WTC11 (cell line): Measurements from ENCODE around the gene PCBP1. TPM values are rescaled to one million over a fixed set of nuclear protein-coding genes. Genes with fewer than 3 reads are reported as not detected.

ENCODE experiments used
- ATAC-seq: fragments of 200-7000 bp; cut with Tn5 transposase; 2 replicates; pipeline ENCODE4 v1.10.0; 2021; ENCODE audit warnings: mild to moderate bottlenecking, moderate library complexity
- CTCF ChIA-PET: fragments of 300-600 bp; sonication (Branson Sonifier 250); formaldehyde crosslinking; loops from one replicate; lab custom pipeline; 2021; ENCODE audit warnings: antibody characterized with exemption; lab: Charles Lee
- POLR2A ChIA-PET: fragments of 350-600 bp; sonication (Branson Sonifier 250); formaldehyde crosslinking; loops from one replicate; lab custom pipeline; 2021; ENCODE audit warnings: antibody characterized with exemption; lab: Charles Lee
- DNase-seq: peaks from one replicate; pipeline ENCODE4 v3.0.0; 2021; ENCODE audit warnings: low spot score
- H3K27ac Mint-ChIP-seq: 2 replicates; pipeline ENCODE4 v1.8.0; 2021; ENCODE audit warnings: mixed read lengths
- H3K27me3 Mint-ChIP-seq: 2 replicates; pipeline ENCODE4 v1.8.0; 2021; ENCODE audit warnings: low read depth, mild to moderate bottlenecking, moderate library complexity, mixed read lengths
- H3K36me3 Mint-ChIP-seq: 2 replicates; pipeline ENCODE4 v1.8.0; 2021; ENCODE audit warnings: mixed read lengths
- H3K4me1 Mint-ChIP-seq: 2 replicates; pipeline ENCODE4 v1.8.0; 2022; ENCODE audit warnings: mixed read lengths
- H3K4me3 Mint-ChIP-seq: 2 replicates; pipeline ENCODE4 v1.8.0; 2021; ENCODE audit warnings: mild to moderate bottlenecking, moderate library complexity, mixed read lengths
- H3K9me3 Mint-ChIP-seq: 2 replicates; pipeline ENCODE4 v1.8.0; 2021; ENCODE audit warnings: mixed read lengths
- ARID4B ChIP-seq: sonication (generic); formaldehyde crosslinking; IDR thresholded peaks from 2 replicates; pipeline ENCODE4 v1.8.0; 2023; ENCODE audit warnings: missing genetic modification reagents, mild to moderate bottlenecking, borderline replicate concordance
- CBFB ChIP-seq: sonication (generic); formaldehyde crosslinking; IDR thresholded peaks from 2 replicates; pipeline ENCODE4 v1.8.1; 2022; ENCODE audit warnings: mild to moderate bottlenecking, low read depth, missing genetic modification reagents
- ELF4 ChIP-seq: sonication (generic); formaldehyde crosslinking; IDR thresholded peaks from 2 replicates; pipeline ENCODE4 v1.8.1; 2022; ENCODE audit warnings: low read depth, mild to moderate bottlenecking, moderate library complexity, missing genetic modification reagents
- EMX1 ChIP-seq: fragments of 250-450 bp; sonication (Bioruptor Pico); IDR thresholded peaks from 2 replicates; pipeline ENCODE4 v1.8.0; 2021; ENCODE audit warnings: mild to moderate bottlenecking
- FOXJ3 ChIP-seq: sonication (generic); formaldehyde crosslinking; IDR thresholded peaks from 2 replicates; pipeline ENCODE4 v1.9.0; 2021; ENCODE audit warnings: missing genetic modification reagents, mild to moderate bottlenecking, borderline replicate concordance
- FOXP1 ChIP-seq: sonication (generic); formaldehyde crosslinking; IDR thresholded peaks from 2 replicates; pipeline ENCODE4 v1.8.0; 2022; ENCODE audit warnings: missing genetic modification reagents, mild to moderate bottlenecking, moderate library complexity, borderline replicate concordance
- GABPB1 ChIP-seq: sonication (generic); formaldehyde crosslinking; IDR thresholded peaks from 2 replicates; pipeline ENCODE4 v1.8.1; 2023; ENCODE audit warnings: mild to moderate bottlenecking, missing genetic modification reagents
- GTF2I ChIP-seq: fragments of 250-450 bp; sonication (Bioruptor Pico); conservative IDR thresholded peaks from 2 replicates; pipeline ENCODE4 v1.4.0; 2021; ENCODE audit warnings: mild to moderate bottlenecking
- HMGXB4 ChIP-seq: sonication (generic); formaldehyde crosslinking; IDR thresholded peaks from 2 replicates; pipeline ENCODE4 v1.8.1; 2023; ENCODE audit warnings: mild to moderate bottlenecking, moderate library complexity, missing genetic modification reagents
- KAT7 ChIP-seq: sonication (generic); formaldehyde crosslinking; IDR thresholded peaks from 2 replicates; pipeline ENCODE4 v1.8.1; 2023; ENCODE audit warnings: missing genetic modification reagents, mild to moderate bottlenecking, borderline replicate concordance
- NR3C1 ChIP-seq: sonication (generic); formaldehyde crosslinking; conservative IDR thresholded peaks from 2 replicates; pipeline ENCODE4 v1.8.1; 2023; ENCODE audit warnings: low read depth, mild to moderate bottlenecking, missing genetic modification reagents
- SMAD4 ChIP-seq: sonication (generic); formaldehyde crosslinking; IDR thresholded peaks from 2 replicates; pipeline ENCODE4 v1.8.0; 2022; ENCODE audit warnings: mild to moderate bottlenecking, missing genetic modification reagents
- SP1 ChIP-seq: sonication (generic); formaldehyde crosslinking; conservative IDR thresholded peaks from 2 replicates; pipeline ENCODE4 v1.8.1; 2022; ENCODE audit warnings: missing genetic modification reagents
- TCF7 ChIP-seq: sonication (generic); formaldehyde crosslinking; IDR thresholded peaks from 2 replicates; pipeline ENCODE4 v1.8.0; 2022; ENCODE audit warnings: mild to moderate bottlenecking, low read depth, missing genetic modification reagents, moderate library complexity
- TEAD1 ChIP-seq: sonication (generic); formaldehyde crosslinking; IDR thresholded peaks from 2 replicates; pipeline ENCODE4 v1.8.0; 2022; ENCODE audit warnings: mild to moderate bottlenecking, missing genetic modification reagents
- USF1 ChIP-seq: sonication (generic); formaldehyde crosslinking; IDR thresholded peaks from 2 replicates; pipeline ENCODE4 v1.8.0; 2022; ENCODE audit warnings: mild to moderate bottlenecking, missing genetic modification reagents
- ZBTB21 ChIP-seq: sonication (generic); formaldehyde crosslinking; IDR thresholded peaks from 2 replicates; pipeline ENCODE4 v1.8.1; 2023; ENCODE audit warnings: mild to moderate bottlenecking, missing genetic modification reagents, borderline replicate concordance
- ZNF396 ChIP-seq: fragments of 250-450 bp; sonication (Bioruptor Pico); IDR thresholded peaks from 2 replicates; pipeline ENCODE4 v1.8.0; 2021; ENCODE audit warnings: mild to moderate bottlenecking, moderate library complexity, borderline replicate concordance
- ZNF423 ChIP-seq: fragments of 250-450 bp; sonication (Bioruptor Pico); IDR thresholded peaks from 2 replicates; pipeline ENCODE4 v2.1.2; 2022; ENCODE audit warnings: mild to moderate bottlenecking, moderate library complexity
- total RNA-seq: library from RNA; stranded (reverse); gene quantifications from 3 replicates; pipeline ENCODE4 v1.2.3, GENCODE V29; 2021
- TF ChIP-seq, protein P1 (sequence below): sonication (generic); formaldehyde crosslinking; IDR thresholded peaks from 2 replicates; pipeline ENCODE4 v1.8.1; 2022; ENCODE audit warnings: mild to moderate bottlenecking, moderate library complexity, missing genetic modification reagents
- TF ChIP-seq, protein P2 (sequence below): fragments of 250-450 bp; sonication (Bioruptor Pico); IDR thresholded peaks from 2 replicates; pipeline ENCODE4 v1.9.0; 2021; ENCODE audit warnings: mild to moderate bottlenecking
- TF ChIP-seq, protein P3 (sequence below): sonication (generic); formaldehyde crosslinking; IDR thresholded peaks from 2 replicates; pipeline ENCODE4 v1.8.0; 2023; ENCODE audit warnings: mild to moderate bottlenecking, missing genetic modification reagents

The PCBP1 gene
- total RNA-seq, 1 experiment from 2014 or later: 489 TPM

GRCh38 chr2:70042246-70042645 lies 45.0 kb upstream of the PCBP1 start:
- TF ChIP-seq HMGXB4 (CRISPR knock-in tag) (no peak), CBFB (no peak), GTF2I (no peak), ELF4 (no peak), SMAD4 (CRISPR knock-in tag) (no peak), FOXJ3 (CRISPR knock-in tag) (no peak), SP1 (no peak), GABPB1 (CRISPR knock-in tag) (no peak), ZNF423 (no peak), NR3C1 (no peak), FOXP1 (CRISPR knock-in tag) (no peak), ZNF396 (no peak), TEAD1 (no peak), ZBTB21 (CRISPR knock-in tag) (no peak), USF1 (no peak), KAT7 (CRISPR knock-in tag) (no peak)
- TF ChIP-seq, protein P1, sequence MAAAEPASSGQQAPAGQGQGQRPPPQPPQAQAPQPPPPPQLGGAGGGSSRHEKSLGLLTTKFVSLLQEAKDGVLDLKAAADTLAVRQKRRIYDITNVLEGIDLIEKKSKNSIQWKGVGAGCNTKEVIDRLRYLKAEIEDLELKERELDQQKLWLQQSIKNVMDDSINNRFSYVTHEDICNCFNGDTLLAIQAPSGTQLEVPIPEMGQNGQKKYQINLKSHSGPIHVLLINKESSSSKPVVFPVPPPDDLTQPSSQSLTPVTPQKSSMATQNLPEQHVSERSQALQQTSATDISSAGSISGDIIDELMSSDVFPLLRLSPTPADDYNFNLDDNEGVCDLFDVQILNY: no peak
- TF ChIP-seq, protein P2, sequence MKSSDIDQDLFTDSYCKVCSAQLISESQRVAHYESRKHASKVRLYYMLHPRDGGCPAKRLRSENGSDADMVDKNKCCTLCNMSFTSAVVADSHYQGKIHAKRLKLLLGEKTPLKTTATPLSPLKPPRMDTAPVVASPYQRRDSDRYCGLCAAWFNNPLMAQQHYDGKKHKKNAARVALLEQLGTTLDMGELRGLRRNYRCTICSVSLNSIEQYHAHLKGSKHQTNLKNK (CRISPR knock-in tag): no peak
- TF ChIP-seq, protein P3, sequence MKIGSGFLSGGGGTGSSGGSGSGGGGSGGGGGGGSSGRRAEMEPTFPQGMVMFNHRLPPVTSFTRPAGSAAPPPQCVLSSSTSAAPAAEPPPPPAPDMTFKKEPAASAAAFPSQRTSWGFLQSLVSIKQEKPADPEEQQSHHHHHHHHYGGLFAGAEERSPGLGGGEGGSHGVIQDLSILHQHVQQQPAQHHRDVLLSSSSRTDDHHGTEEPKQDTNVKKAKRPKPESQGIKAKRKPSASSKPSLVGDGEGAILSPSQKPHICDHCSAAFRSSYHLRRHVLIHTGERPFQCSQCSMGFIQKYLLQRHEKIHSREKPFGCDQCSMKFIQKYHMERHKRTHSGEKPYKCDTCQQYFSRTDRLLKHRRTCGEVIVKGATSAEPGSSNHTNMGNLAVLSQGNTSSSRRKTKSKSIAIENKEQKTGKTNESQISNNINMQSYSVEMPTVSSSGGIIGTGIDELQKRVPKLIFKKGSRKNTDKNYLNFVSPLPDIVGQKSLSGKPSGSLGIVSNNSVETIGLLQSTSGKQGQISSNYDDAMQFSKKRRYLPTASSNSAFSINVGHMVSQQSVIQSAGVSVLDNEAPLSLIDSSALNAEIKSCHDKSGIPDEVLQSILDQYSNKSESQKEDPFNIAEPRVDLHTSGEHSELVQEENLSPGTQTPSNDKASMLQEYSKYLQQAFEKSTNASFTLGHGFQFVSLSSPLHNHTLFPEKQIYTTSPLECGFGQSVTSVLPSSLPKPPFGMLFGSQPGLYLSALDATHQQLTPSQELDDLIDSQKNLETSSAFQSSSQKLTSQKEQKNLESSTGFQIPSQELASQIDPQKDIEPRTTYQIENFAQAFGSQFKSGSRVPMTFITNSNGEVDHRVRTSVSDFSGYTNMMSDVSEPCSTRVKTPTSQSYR (CRISPR knock-in tag): no peak
- CTCF ChIA-PET: interaction anchor here (1.5 kb wide), 1 partner anchor 29 kb away, joined by 5 read pairs; no protein-coding TSS in a partner anchor

GRCh38 chr2:70043252-70043875 lies 43.9 kb upstream of the PCBP1 start:
- H3K27me3 Mint-ChIP-seq: no peaks in the 10 kb centered on the region
- peaks cover 11% of the 10 kb centered on the region for H3K36me3 Mint-ChIP-seq
- H3K9me3 Mint-ChIP-seq: no peaks in the 10 kb centered on the region
- no peak for DNase-seq
- ChIA-PET POLR2A (interaction anchor here (1.4 kb wide), 1 partner anchor 129 kb away, joined by 4 read pairs; the partner anchor contains the start of gene MXD1), CTCF (interaction anchor here (3.1 kb wide), 1 partner anchor 28 kb away, joined by 10 read pairs; no protein-coding TSS in a partner anchor)
- ATAC-seq: no peak
- H3K4me1 Mint-ChIP-seq: peaks cover 13% of the 10 kb centered on the region
- H3K27ac Mint-ChIP-seq: no peak overlapping the region; the same call in 1 of the 2 replicates
- no peak overlapping the region for H3K4me3 Mint-ChIP-seq
- TF ChIP-seq, protein P3 (CRISPR knock-in tag): no peak
- TF ChIP-seq ZBTB21 (CRISPR knock-in tag) (no peak), ELF4 (no peak), EMX1 (CRISPR knock-in tag) (no peak), ARID4B (CRISPR knock-in tag) (no peak), TCF7 (no peak)

More at GRCh38 chr2:70042246-70042645, 45.0 kb upstream of the PCBP1 start:
- DNase-seq (no peak), ATAC-seq (no peak)
- peaks cover 9% of the 10 kb centered on the region for H3K36me3 Mint-ChIP-seq
- no peaks in the 10 kb centered on the region for H3K27me3 Mint-ChIP-seq
- no peaks in the 10 kb centered on the region for H3K9me3 Mint-ChIP-seq
- POLR2A ChIA-PET: interaction anchor here (1.4 kb wide), 1 partner anchor 128 kb away, joined by 4 read pairs; the partner anchor contains the start of gene MXD1
- peaks cover 13% of the 10 kb centered on the region for H3K4me1 Mint-ChIP-seq
- H3K4me3 Mint-ChIP-seq: no peak overlapping the region
- no peak overlapping the region for H3K27ac Mint-ChIP-seq
